22Rv1 (cell line): ENCODE data around the gene IMPA2.

Experiments used
- H3K27ac ChIP-seq: fragments of 450-650 bp; 2 replicates; pipeline ENCODE4 v1.5.1; 2017
- ZFX ChIP-seq: fragments of 450-650 bp; IDR thresholded peaks from 2 replicates; pipeline ENCODE4 v1.6.1; 2017; ENCODE audit warnings: antibody characterized with exemption, borderline replicate concordance
- TF ChIP-seq, protein P1 (sequence below): fragments of 450-650 bp; IDR thresholded peaks from 2 replicates; pipeline ENCODE4 v1.5.1; 2017; ENCODE audit warnings: mild to moderate bottlenecking

IMPA2 gene

GRCh38 chr18:12028040-12028628 is 46.8 kb downstream of the IMPA2 start:
- TF ChIP-seq, protein P1, sequence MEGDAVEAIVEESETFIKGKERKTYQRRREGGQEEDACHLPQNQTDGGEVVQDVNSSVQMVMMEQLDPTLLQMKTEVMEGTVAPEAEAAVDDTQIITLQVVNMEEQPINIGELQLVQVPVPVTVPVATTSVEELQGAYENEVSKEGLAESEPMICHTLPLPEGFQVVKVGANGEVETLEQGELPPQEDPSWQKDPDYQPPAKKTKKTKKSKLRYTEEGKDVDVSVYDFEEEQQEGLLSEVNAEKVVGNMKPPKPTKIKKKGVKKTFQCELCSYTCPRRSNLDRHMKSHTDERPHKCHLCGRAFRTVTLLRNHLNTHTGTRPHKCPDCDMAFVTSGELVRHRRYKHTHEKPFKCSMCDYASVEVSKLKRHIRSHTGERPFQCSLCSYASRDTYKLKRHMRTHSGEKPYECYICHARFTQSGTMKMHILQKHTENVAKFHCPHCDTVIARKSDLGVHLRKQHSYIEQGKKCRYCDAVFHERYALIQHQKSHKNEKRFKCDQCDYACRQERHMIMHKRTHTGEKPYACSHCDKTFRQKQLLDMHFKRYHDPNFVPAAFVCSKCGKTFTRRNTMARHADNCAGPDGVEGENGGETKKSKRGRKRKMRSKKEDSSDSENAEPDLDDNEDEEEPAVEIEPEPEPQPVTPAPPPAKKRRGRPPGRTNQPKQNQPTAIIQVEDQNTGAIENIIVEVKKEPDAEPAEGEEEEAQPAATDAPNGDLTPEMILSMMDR, result no peak
- no peak for TF ChIP-seq ZFX
- no peak overlapping the region for H3K27ac ChIP-seq

GRCh38 chr18:12028674-12029073 is 47.4 kb downstream of the IMPA2 start:
- TF ChIP-seq ZFX, result no peak
- TF ChIP-seq, protein P1, result no peak
- H3K27ac ChIP-seq, result no peak overlapping the region

DNA sequence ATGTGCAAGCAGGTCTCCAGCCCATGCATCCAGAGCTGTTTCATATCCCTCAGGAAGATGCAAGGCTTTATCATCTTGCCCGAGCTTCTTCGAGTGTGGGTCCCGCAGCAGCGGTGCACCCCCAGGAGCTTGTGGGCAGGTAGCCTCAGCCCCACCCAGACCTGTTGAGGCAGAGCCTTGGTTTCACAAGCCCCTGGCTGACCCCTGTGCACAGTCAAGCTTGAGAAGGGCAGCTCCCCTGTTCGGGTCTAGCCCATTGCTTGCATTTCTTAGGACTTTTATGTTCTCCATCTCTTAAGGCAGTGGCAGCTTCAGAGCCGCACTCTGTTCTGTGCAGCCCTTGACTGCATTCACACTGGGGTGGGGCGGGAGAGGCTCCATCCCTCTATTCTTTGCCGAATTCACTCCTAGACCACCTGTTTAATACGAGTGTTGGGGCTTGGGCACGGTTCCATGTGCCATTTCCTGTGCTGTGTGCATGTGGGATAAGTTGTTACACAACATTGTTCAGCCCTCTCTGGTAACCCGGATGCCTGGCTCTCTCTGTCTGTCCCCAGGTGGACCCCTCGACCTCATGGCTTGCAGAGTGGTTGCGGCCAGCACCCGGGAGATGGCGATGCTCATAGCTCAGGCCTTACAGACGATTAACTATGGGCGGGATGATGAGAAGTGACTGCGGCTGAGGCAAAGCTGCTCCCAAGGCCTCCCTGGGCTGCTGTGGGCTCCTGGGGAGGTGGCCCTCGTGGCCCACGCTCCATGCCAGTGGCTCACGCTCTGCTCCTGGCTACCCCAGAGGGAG is 48.7 kb downstream of the IMPA2 start:
- H3K27ac ChIP-seq, result no peak overlapping the region
- TF ChIP-seq, protein P1, result no peak
- TF ChIP-seq ZFX, result no peak

DNA sequence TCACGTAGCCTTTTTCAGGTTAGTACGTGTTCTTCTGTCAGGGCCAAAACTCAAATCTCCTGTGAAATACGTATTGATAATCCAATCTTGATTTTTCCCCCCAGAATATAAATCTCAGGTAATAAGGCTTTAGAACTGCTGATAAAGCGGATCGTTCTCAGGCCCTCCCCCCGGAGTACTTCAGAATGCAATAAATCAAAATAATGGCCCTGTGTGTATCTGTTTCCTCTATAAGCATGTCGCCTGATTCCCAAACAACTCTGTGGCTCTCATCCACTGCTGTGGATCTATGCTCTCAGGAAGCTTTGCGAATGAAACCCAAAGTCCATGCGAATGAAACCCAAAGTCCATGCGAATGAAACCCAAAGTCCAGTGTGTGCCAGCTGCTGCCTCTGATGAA is 49.4 kb downstream of the IMPA2 start:
- H3K27ac ChIP-seq, result no peak overlapping the region
- TF ChIP-seq, protein P1, result no peak
- no peak for TF ChIP-seq ZFX

DNA sequence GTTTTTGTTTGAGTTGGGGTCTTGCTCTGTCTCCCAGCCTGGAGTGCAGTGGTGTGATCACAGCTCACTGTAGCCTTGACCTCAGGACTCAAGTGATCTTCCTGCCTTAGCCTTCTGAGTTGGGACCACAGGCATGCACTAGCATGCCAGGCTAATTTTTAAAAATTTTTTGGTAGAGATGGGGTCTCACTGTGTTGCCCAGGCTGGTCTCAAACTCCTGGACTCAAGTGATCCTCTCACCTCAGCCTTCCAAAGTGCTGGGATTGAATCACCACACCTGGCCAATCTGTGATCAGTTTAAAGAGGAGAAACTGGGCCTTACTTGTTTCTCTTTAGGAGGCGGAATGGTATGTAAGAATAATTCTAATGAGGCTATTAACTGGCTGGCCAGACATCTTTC is 49.9 kb downstream of the IMPA2 start:
- no peak for TF ChIP-seq ZFX
- TF ChIP-seq, protein P1, result no peak
- no peak overlapping the region for H3K27ac ChIP-seq

- TF ChIP-seq, protein P1, result no peak
- TF ChIP-seq ZFX, result no peak
- no peak overlapping the region for H3K27ac ChIP-seq
These were observed 50.5 kb downstream of the IMPA2 start for GRCh38 chr18:12031846-12032245.
